ENCODE measurements around the gene ABCG4.
"Not testable (repeated sequence)": the region's sequence is repeated elsewhere in the genome, so short reads cannot be mapped to it uniquely, and the experiment has no call there.

Gene ABCG4

DNA sequence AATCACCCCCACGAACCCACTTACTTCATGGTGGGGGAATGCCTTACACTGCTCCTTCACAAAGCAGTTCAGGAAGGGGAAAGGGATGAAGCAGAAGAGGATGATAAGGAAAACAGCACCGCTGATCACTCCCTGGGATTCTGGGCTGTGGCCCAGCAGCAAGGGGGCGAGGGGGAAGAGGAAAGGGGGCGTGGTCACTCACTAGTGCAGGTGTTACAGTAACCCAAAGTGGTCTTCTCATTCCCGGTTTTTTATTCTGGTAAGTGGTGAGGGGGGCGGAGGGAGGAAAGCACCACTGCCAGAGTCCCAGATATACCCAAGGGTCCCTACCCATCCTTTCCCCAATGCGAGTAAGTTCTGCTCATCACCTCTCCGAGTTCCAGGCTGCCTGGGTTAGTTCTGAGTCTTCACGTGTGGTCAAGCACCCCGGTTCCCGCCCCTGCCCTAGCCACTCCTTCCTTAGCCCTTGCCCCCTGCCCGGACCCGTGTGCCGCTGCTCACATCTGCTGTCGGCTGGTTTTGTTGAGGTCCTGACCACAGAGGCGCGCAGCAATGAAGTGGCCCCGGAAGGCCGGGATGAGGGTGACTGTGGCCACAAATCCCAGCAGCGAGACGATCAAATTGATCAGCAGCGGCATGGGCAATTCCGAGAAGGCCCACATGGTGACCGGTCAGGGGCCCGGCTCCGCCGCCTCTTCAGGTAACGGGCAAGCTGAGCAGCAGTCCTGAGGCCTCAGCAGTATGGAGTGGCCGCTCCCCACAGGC is 47.7 kb upstream of the ABCG4 start:
- Histone ChIP-seq H3K4ac (ENCODE audit: low read length) (no peak overlapping the region), H4K91ac (ENCODE audit: low read depth, low read length, poor library complexity) (no peak overlapping the region), H2AK5ac (ENCODE audit: low read depth, low read length) (peak overlapping the region; percentile 6), H2BK120ac (ENCODE audit: low read depth, low read length) (no peak overlapping the region), H3K14ac (ENCODE audit: low read length) (no peak overlapping the region), H3K9me3 (replicated peaks in 1 of 2; ENCODE audit: control insufficient read depth in 2 of 2, insufficient read depth in 1 of 2, low read depth in 1 of 2, low read length in 2 of 2) (no peaks in the 10 kb centered on the region), H3K27me3 (ENCODE audit: control insufficient read depth in 3 of 3, insufficient read depth in 3 of 3, low read depth in 1 of 3, low read length in 3 of 3) (no peaks in the 10 kb centered on the region), H3K4me3 (ENCODE audit: low read length in 2 of 2) (peak overlapping the region; percentile 73 to 86), H3K4me1 (ENCODE audit: control insufficient read depth in 2 of 2, insufficient read depth in 1 of 2, low read depth in 1 of 2, low read length in 2 of 2) (peaks cover 6 to 13% of the 10 kb centered on the region in 2 donors), H2BK15ac (ENCODE audit: low read length) (no peak overlapping the region), H3K36me3 (replicated peaks in 1 of 2; ENCODE audit: control insufficient read depth in 2 of 2, insufficient read depth in 2 of 2, low read length in 2 of 2) (peaks cover 20 to 28% of the 10 kb centered on the region in 2 donors), H3K79me1 (ENCODE audit: low read depth, low read length) (peaks cover 6% of the 10 kb centered on the region), H2BK12ac (ENCODE audit: low read length) (peak overlapping the region; percentile 80), H2BK5ac (ENCODE audit: low read length) (peak overlapping the region; percentile 69), H3K27ac (replicated peaks; ENCODE audit: low read length) (peak overlapping the region; percentile 72), H3K23ac (ENCODE audit: low read depth, low read length, poor library complexity) (peak overlapping the region; percentile 14), H2AFZ (ENCODE audit: low read length) (peak overlapping the region; percentile 82), H3K4me2 (ENCODE audit: insufficient read depth, low read length, poor library complexity, severe bottlenecking) (peak overlapping the region; percentile 95), H3K9ac (ENCODE audit: low read depth, low read length, poor library complexity) (peak overlapping the region; percentile 88), H3K18ac (ENCODE audit: low read length) (peak overlapping the region; percentile 71), H4K8ac (ENCODE audit: low read depth, low read length) (no peak overlapping the region)
- no peak for DNase-seq (ENCODE audit: low spot score)
- no CpG with 5 or more reads among the region's 29 CpGs for WGBS, 2 donors (ENCODE audit: extremely low coverage in 2 of 2, insufficient read length in 2 of 2, insufficient replicate concordance in 1 of 2)

DNA sequence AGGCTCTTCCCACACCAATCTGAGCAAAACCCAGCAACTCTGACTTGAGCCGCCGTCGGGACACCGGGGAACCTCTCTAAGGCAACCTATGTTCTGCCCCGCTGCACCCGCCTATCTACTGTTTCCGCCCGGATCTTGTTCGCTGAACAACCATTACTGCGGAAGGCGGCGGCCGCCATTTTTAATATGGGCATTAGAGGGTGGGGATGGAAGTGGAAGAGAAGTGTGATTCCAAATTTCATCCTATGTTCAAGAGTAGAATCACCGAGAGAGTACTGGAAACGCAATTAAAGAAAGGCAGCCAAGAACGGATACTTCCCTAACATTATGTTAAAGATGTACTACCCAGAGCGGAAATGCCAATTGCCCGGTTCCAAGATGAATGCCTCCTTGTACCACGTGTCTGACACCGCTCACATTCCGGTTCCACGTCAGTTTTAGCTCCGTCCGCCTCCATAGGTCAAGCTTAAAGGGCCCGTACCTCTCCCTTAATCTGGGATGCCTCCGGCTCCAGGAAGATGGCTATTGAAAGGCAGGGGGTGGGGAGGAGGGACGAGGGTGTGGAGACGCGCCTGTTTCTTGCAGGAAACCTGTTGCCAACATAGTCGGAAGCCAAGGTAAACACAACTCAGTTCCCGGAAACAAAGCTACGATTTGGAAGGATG is 47.0 kb upstream of the ABCG4 start, which contains the start of gene DPAGT1:
DPAGT1 (minus strand) TSS at position 95 of the 665 bp plus-strand sequence. CDS start 198 bp downstream, outside the sequence.
- H3K4ac ChIP-seq (ENCODE audit: low read length): no peak within 1 kb of the TSS
- no peak within 1 kb of the TSS for H4K91ac ChIP-seq (ENCODE audit: low read depth, low read length, poor library complexity)
- H3K27me3 ChIP-seq (ENCODE audit: control insufficient read depth in 3 of 3, insufficient read depth in 3 of 3, low read depth in 1 of 3, low read length in 3 of 3): no peaks in the 10 kb centered on the region
- H2BK120ac ChIP-seq (ENCODE audit: low read depth, low read length): no peak within 1 kb of the TSS
- WGBS, 2 donors (ENCODE audit: extremely low coverage in 2 of 2, insufficient read length in 2 of 2, insufficient replicate concordance in 1 of 2): no CpG with 5 or more reads among the region's 32 CpGs
- H2AFZ ChIP-seq (ENCODE audit: low read length): peak within 1 kb of the TSS; percentile 82
- no peaks in the 10 kb centered on the region for H3K9me3 ChIP-seq (replicated peaks in 1 of 2; ENCODE audit: control insufficient read depth in 2 of 2, insufficient read depth in 1 of 2, low read depth in 1 of 2, low read length in 2 of 2)
- peak within 1 kb of the TSS; percentile 92 for H3K27ac ChIP-seq (replicated peaks; ENCODE audit: low read length)
- H3K9ac ChIP-seq (ENCODE audit: low read depth, low read length, poor library complexity): peak within 1 kb of the TSS; percentile 88
- no peak within 1 kb of the TSS for H2BK15ac ChIP-seq (ENCODE audit: low read length)
- peaks cover 11 to 20% of the 10 kb centered on the region in 2 donors for H3K4me1 ChIP-seq (ENCODE audit: control insufficient read depth in 2 of 2, insufficient read depth in 1 of 2, low read depth in 1 of 2, low read length in 2 of 2)
- peak within 1 kb of the TSS; percentile 95 for H3K4me2 ChIP-seq (ENCODE audit: insufficient read depth, low read length, poor library complexity, severe bottlenecking)
- H3K14ac ChIP-seq (ENCODE audit: low read length): no peak within 1 kb of the TSS
- peak within 1 kb of the TSS; percentile 6 for H2AK5ac ChIP-seq (ENCODE audit: low read depth, low read length)
- H4K8ac ChIP-seq (ENCODE audit: low read depth, low read length): no peak within 1 kb of the TSS
- peaks cover 6% of the 10 kb centered on the region for H3K79me1 ChIP-seq (ENCODE audit: low read depth, low read length)
- H3K4me3 ChIP-seq (ENCODE audit: low read length in 2 of 2): peak within 1 kb of the TSS; percentile 73 to 86
- peak; percentile 92 for DNase-seq (ENCODE audit: low spot score)
- H3K23ac ChIP-seq (ENCODE audit: low read depth, low read length, poor library complexity): peak within 1 kb of the TSS; percentile 14
- peak within 1 kb of the TSS; percentile 80 for H2BK12ac ChIP-seq (ENCODE audit: low read length)
- H2BK5ac ChIP-seq (ENCODE audit: low read length): peak within 1 kb of the TSS; percentile 69
- peak within 1 kb of the TSS; percentile 71 for H3K18ac ChIP-seq (ENCODE audit: low read length)
- H3K36me3 ChIP-seq (replicated peaks in 1 of 2; ENCODE audit: control insufficient read depth in 2 of 2, insufficient read depth in 2 of 2, low read length in 2 of 2): peaks cover 15 to 21% of the 10 kb centered on the region in 2 donors

DNA sequence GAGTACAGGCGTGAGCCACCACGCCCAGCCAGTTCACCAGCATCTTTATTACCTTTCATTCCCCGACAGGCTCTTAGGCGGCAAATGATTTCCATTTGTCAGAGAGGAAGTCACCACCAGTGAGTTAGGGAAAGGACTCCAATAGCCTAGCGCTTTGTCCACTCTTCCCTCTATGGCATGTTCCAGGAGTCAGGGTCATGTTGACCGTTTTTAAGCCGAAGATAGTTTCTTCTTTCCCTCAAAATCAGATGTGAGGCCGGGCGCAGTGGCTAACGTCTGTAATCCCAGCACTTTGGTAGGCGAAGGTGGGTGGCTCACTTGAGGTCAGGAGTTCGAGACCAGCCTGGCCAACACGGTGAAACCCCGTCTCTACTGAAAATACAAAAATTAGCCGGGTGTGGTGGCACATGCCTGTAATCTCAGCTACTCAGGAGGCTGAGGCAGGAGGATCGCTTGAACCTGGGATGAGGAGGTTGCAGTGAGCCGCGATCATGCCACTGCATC is 45.6 kb upstream of the ABCG4 start:
- no CpG with 5 or more reads among the region's 18 CpGs for WGBS, 2 donors (ENCODE audit: extremely low coverage in 2 of 2, insufficient read length in 2 of 2, insufficient replicate concordance in 1 of 2)
- not testable (repeated sequence) for H3K36me3 ChIP-seq (replicated peaks in 1 of 2; ENCODE audit: control insufficient read depth in 2 of 2, insufficient read depth in 2 of 2, low read length in 2 of 2); DNase-seq (ENCODE audit: low spot score); H3K4ac ChIP-seq (ENCODE audit: low read length); H3K18ac ChIP-seq (ENCODE audit: low read length); H3K4me2 ChIP-seq (ENCODE audit: insufficient read depth, low read length, poor library complexity, severe bottlenecking); H3K79me1 ChIP-seq (ENCODE audit: low read depth, low read length); H4K91ac ChIP-seq (ENCODE audit: low read depth, low read length, poor library complexity); H3K4me3 ChIP-seq (ENCODE audit: low read length in 2 of 2); H3K9me3 ChIP-seq (replicated peaks in 1 of 2; ENCODE audit: control insufficient read depth in 2 of 2, insufficient read depth in 1 of 2, low read depth in 1 of 2, low read length in 2 of 2); H4K8ac ChIP-seq (ENCODE audit: low read depth, low read length); H3K14ac ChIP-seq (ENCODE audit: low read length); H3K27me3 ChIP-seq (ENCODE audit: control insufficient read depth in 3 of 3, insufficient read depth in 3 of 3, low read depth in 1 of 3, low read length in 3 of 3); H2BK15ac ChIP-seq (ENCODE audit: low read length); H2BK12ac ChIP-seq (ENCODE audit: low read length); H2AFZ ChIP-seq (ENCODE audit: low read length); H2AK5ac ChIP-seq (ENCODE audit: low read depth, low read length); H2BK120ac ChIP-seq (ENCODE audit: low read depth, low read length); H3K9ac ChIP-seq (ENCODE audit: low read depth, low read length, poor library complexity); H3K23ac ChIP-seq (ENCODE audit: low read depth, low read length, poor library complexity); H2BK5ac ChIP-seq (ENCODE audit: low read length)
- Histone ChIP-seq H3K4me1 (ENCODE audit: control insufficient read depth in 2 of 2, insufficient read depth in 1 of 2, low read depth in 1 of 2, low read length in 2 of 2) (peaks cover 14 to 24% of the 10 kb centered on the region in 2 donors), H3K27ac (replicated peaks; ENCODE audit: low read length) (peak overlapping the region; percentile 31)

DNA sequence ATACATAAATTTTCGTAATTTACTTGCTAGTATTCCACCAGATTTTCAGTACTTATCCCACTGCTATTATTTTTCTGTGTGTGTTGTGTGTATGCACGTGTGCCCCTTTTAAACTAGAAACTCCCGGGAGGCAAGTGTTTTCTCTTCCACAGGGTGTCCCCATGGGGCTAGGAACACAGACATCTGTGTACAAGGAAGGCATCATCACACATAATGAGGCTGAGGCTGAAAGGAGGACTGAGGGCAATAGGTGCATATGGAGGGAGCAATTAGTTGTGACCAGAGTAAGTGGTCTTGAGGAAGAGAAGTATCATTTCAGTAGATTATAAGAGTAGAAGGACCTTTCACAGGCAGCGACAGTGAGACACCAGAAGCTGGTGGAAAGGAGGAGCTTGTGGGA is 45.1 kb upstream of the ABCG4 start:
- Histone ChIP-seq H3K4me3 (ENCODE audit: low read length in 2 of 2) (no peak overlapping the region), H3K27me3 (ENCODE audit: control insufficient read depth in 3 of 3, insufficient read depth in 3 of 3, low read depth in 1 of 3, low read length in 3 of 3) (peaks cover 0 to 5% (median 0%) of the 10 kb centered on the region in 3 experiments), H2AFZ (ENCODE audit: low read length) (no peak overlapping the region), H4K91ac (ENCODE audit: low read depth, low read length, poor library complexity) (no peak overlapping the region), H3K23ac (ENCODE audit: low read depth, low read length, poor library complexity) (no peak overlapping the region), H2AK5ac (ENCODE audit: low read depth, low read length) (no peak overlapping the region), H3K27ac (replicated peaks; ENCODE audit: low read length) (no peak overlapping the region), H2BK120ac (ENCODE audit: low read depth, low read length) (no peak overlapping the region), H3K36me3 (replicated peaks in 1 of 2; ENCODE audit: control insufficient read depth in 2 of 2, insufficient read depth in 2 of 2, low read length in 2 of 2) (peaks cover 0 to 2% of the 10 kb centered on the region in 2 donors), H2BK5ac (ENCODE audit: low read length) (no peak overlapping the region), H3K14ac (ENCODE audit: low read length) (no peak overlapping the region), H3K4ac (ENCODE audit: low read length) (no peak overlapping the region), H3K9ac (ENCODE audit: low read depth, low read length, poor library complexity) (no peak overlapping the region), H2BK12ac (ENCODE audit: low read length) (no peak overlapping the region), H3K18ac (ENCODE audit: low read length) (no peak overlapping the region), H3K9me3 (replicated peaks in 1 of 2; ENCODE audit: control insufficient read depth in 2 of 2, insufficient read depth in 1 of 2, low read depth in 1 of 2, low read length in 2 of 2) (no peaks in the 10 kb centered on the region), H3K4me2 (ENCODE audit: insufficient read depth, low read length, poor library complexity, severe bottlenecking) (no peak overlapping the region), H4K8ac (ENCODE audit: low read depth, low read length) (no peak overlapping the region), H3K4me1 (ENCODE audit: control insufficient read depth in 2 of 2, insufficient read depth in 1 of 2, low read depth in 1 of 2, low read length in 2 of 2) (peaks cover 18 to 28% of the 10 kb centered on the region in 2 donors), H3K79me1 (ENCODE audit: low read depth, low read length) (peaks cover 6% of the 10 kb centered on the region), H2BK15ac (ENCODE audit: low read length) (no peak overlapping the region)
- WGBS, 2 donors (ENCODE audit: extremely low coverage in 2 of 2, insufficient read length in 2 of 2, insufficient replicate concordance in 1 of 2): no CpG with 5 or more reads among the region's 4 CpGs
- no peak for DNase-seq (ENCODE audit: low spot score)
